ENCODE data around the gene PGBD4.

- no peak for TF ChIP-seq POLR2A (IDR thresholded peaks at IDR 0.05; ENCODE audit: low read length)
- no peak for TF ChIP-seq GATA1 (IDR thresholded peaks at IDR 0.05; ENCODE audit: low read depth, low read length)
Observed at GRCh38 chr15:34085746-34086145, 16.1 kb upstream of the PGBD4 start.
